Measurements from ENCODE around the gene CUBN. TPM values are rescaled to one million over a fixed set of nuclear protein-coding genes. Genes with fewer than 3 reads are reported as not detected.
A peak's percentile ranks its signal among the peaks of the same experiment; 100 is the strongest.

Gene CUBN
- total RNA-seq, 4 donors from 2014 or later = 9.2 to 38.9 (median 25.4) TPM

DNA sequence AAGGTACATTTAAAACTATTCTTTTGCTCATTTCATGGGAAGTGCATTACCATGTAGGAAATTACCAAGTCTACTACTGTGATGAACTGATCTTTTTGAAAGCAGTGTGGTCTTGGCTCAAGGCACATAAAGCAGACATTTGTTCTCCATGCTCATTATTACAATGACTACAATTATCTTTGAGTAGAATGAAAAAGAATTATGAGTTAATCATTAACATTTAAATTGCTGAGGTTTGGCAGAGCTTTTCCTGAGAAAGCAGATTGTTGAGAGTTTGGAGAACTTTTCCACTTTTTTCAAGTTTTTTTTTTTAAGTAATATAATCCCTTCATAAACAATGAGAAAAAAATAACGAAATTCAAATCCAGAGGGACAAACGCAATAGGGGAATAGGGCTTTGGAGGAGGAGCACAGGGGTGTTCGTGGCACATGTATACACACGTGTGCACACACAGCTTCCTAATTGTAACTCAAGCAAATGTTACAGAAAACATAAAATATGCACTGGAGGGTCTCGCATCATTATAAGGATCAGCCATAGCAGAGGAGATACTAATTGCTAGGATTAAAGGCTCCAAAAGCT is 8.9 kb upstream of the CUBN start:
- H3K4me3 ChIP-seq = no peak overlapping the region
- no peak for DNase-seq (ENCODE audit: low spot score in 2 of 2)
- 16 to 18% methylated on average over 5 of the region's 5 CpGs for WGBS, 2 donors
- peak overlapping the region in 2 of 4 donors; percentile 65 to 68 for H3K27ac ChIP-seq
- no peaks in the 10 kb centered on the region for H3K9me3 ChIP-seq
- TF ChIP-seq POLR2A (IDR thresholded peaks at IDR 0.05) (no peak), EP300 (IDR thresholded peaks at IDR 0.05) (no peak)
- TF ChIP-seq, protein P1, sequence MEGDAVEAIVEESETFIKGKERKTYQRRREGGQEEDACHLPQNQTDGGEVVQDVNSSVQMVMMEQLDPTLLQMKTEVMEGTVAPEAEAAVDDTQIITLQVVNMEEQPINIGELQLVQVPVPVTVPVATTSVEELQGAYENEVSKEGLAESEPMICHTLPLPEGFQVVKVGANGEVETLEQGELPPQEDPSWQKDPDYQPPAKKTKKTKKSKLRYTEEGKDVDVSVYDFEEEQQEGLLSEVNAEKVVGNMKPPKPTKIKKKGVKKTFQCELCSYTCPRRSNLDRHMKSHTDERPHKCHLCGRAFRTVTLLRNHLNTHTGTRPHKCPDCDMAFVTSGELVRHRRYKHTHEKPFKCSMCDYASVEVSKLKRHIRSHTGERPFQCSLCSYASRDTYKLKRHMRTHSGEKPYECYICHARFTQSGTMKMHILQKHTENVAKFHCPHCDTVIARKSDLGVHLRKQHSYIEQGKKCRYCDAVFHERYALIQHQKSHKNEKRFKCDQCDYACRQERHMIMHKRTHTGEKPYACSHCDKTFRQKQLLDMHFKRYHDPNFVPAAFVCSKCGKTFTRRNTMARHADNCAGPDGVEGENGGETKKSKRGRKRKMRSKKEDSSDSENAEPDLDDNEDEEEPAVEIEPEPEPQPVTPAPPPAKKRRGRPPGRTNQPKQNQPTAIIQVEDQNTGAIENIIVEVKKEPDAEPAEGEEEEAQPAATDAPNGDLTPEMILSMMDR (IDR thresholded peaks at IDR 0.05) = no peak
- no peaks in the 10 kb centered on the region for H3K27me3 ChIP-seq
- H3K4me1 ChIP-seq = peaks cover 0 to 18% (median 0%) of the 10 kb centered on the region in 4 donors
- H3K36me3 ChIP-seq = no peaks in the 10 kb centered on the region

DNA sequence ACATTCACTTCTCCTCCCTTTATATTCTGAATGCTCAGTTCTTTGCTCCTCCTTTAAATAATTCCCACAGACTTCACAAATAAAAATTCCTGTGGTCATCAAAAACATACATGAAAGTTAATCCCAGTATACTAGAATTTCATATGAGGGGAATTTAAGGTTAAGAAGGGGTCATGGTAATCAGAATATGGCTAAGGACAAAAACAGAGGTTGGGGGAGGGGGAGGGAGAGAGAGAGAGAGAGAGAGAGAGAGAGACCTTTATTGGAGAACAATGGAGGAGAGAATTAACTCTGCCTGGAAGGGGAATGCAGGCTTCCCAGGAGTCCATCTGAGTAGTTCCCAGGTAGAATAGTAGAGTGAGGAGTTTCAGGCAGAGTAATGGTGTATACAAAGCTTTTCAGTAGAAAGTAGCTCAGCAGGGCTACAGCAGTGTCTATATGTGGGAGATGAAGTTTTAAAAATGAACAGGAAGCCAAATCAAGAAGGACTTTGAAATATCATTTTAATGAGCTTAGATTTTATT is 5.2 kb upstream of the CUBN start:
- no peak overlapping the region for H3K4me3 ChIP-seq
- no peaks in the 10 kb centered on the region for H3K9me3 ChIP-seq
- TF ChIP-seq EP300 (IDR thresholded peaks at IDR 0.05) (no peak), POLR2A (IDR thresholded peaks at IDR 0.05) (no peak)
- TF ChIP-seq, protein P1 (IDR thresholded peaks at IDR 0.05) = no peak
- no peaks in the 10 kb centered on the region for H3K27me3 ChIP-seq
- no peak overlapping the region for H3K27ac ChIP-seq
- H3K4me1 ChIP-seq = peaks cover 0 to 16% (median 0%) of the 10 kb centered on the region in 4 donors
- H3K36me3 ChIP-seq = no peaks in the 10 kb centered on the region
- DNase-seq (ENCODE audit: low spot score in 2 of 2) = no peak

DNA sequence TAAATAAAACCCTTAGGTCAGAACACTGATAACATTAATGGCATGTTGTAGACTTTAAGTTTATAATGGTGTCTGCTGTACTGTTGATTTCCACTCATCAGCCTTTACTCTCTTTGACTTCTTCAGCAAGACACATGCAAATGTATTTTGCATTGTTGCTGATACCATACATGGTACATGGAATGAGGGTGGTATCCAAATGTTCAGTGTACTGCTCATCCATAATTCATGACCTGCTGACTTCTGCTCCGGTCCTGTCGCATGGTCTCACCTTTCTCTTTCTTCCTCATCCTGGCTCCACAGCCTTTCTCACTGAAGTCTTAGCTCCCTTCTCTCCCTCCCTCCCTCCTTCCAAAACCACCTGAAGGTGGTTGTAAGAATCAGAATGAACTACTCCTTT is 4.7 kb upstream of the CUBN start:
- no peak overlapping the region for H3K4me3 ChIP-seq
- 91 to 92% methylated on average over 2 of the region's 2 CpGs for WGBS, 2 donors

DNA sequence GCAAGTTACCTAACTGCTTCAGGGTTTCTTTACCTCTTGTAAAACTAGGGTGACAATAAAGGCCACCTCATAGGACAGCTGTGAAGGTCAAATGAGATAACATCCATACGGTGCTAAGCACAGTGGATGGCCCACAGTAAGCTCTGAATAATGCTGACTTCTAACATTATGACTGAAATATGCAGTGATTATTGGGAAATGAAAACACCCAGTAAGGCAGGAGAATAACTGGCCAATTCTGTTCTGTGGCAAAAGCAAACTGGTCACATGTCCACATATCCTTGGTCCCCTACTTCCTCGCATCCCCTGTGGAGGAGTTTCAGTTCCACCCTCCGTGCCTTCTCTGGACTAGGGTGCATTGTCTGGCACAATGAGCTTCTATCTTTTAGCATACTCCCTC is 1.4 kb downstream of the CUBN start:
- TF ChIP-seq, protein P1 (IDR thresholded peaks at IDR 0.05) = no peak
- peak in 1 of 2 donors; percentile 23 for TF ChIP-seq EP300 (IDR thresholded peaks at IDR 0.05)
- WGBS, 2 donors = 42 to 51% methylated on average over 3 of the region's 3 CpGs
- H3K27me3 ChIP-seq = no peaks in the 10 kb centered on the region

More for the DNA sequence above, 4.7 kb upstream of the CUBN start:
- Histone ChIP-seq H3K36me3 (no peaks in the 10 kb centered on the region), H3K27me3 (no peaks in the 10 kb centered on the region), H3K9me3 (no peaks in the 10 kb centered on the region), H3K27ac (no peak overlapping the region), H3K4me1 (peaks cover 0 to 13% (median 0%) of the 10 kb centered on the region in 4 donors)
- TF ChIP-seq POLR2A (IDR thresholded peaks at IDR 0.05) (no peak), EP300 (IDR thresholded peaks at IDR 0.05) (no peak)
- TF ChIP-seq, protein P1 (IDR thresholded peaks at IDR 0.05) = no peak
- DNase-seq (ENCODE audit: low spot score in 2 of 2) = no peak

DNA sequence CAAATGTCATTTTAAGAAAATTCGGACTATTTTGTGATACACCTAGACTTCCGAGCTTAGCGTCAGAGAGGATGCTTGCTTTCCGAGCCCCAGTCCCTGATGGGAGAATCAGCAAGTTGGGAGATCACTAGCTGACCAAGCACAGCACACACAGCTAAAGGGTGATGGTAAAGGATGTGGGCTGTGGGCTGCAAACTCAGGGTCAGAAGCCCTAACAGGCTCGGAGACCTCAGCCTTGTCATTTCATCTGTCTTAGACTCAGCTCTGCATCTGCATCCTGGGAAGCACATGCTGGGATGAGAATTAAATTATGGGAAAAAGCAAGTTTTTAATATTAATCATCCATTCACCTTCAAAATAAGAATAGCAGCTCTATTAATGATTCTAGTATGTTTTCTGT is 3.3 kb downstream of the CUBN start:
- H3K36me3 ChIP-seq = no peaks in the 10 kb centered on the region
- TF ChIP-seq, protein P1 (IDR thresholded peaks at IDR 0.05) = no peak
- TF ChIP-seq EP300 (IDR thresholded peaks at IDR 0.05) (no peak), POLR2A (IDR thresholded peaks at IDR 0.05) (no peak)
- H3K9me3 ChIP-seq = no peaks in the 10 kb centered on the region
- no peak overlapping the region for H3K4me3 ChIP-seq
- 87 to 91% methylated on average over 5 of the region's 5 CpGs for WGBS, 2 donors
- no peak for DNase-seq (ENCODE audit: low spot score in 2 of 2)
- H3K27ac ChIP-seq = no peak overlapping the region
- no peaks in the 10 kb centered on the region for H3K4me1 ChIP-seq
- H3K27me3 ChIP-seq = no peaks in the 10 kb centered on the region

More for the DNA sequence above, 1.4 kb downstream of the CUBN start:
- Histone ChIP-seq H3K36me3 (no peaks in the 10 kb centered on the region), H3K4me1 (no peaks in the 10 kb centered on the region), H3K9me3 (no peaks in the 10 kb centered on the region), H3K4me3 (no peak overlapping the region), H3K27ac (no peak overlapping the region)
- DNase-seq (ENCODE audit: low spot score in 2 of 2) = no peak

Data from tibial nerve (tissue), 4 donors.